Astrocyte (in vitro differentiated cells and primary cell): Measurements from ENCODE around the gene OPRD1. TPM values are rescaled to one million over a fixed set of nuclear protein-coding genes. Genes with fewer than 3 reads are reported as not detected.

Source experiments
- DNase-seq: peaks from one replicate; pipeline ENCODE4 v3.0.0-alpha.2; 2010; ENCODE audit warnings: low read depth
- FAIRE-seq: peaks from 2 replicates; lab custom pipeline; 2011; peaks lifted over from hg19 to GRCh38; lab: Jason Lieb, UNC
- H2AFZ ChIP-seq: 2 replicates; pipeline ENCODE4 v1.6.0; 2012; ENCODE audit warnings: low read depth, low read length, inconsistent platforms
- H3K27ac ChIP-seq: 2 replicates; pipeline ENCODE4 v1.5.1; 2011; ENCODE audit warnings: low read depth, low read length, inconsistent platforms
- H3K27me3 ChIP-seq: 2 replicates; pipeline ENCODE4 v1.6.0; 2011; ENCODE audit warnings: low read length, inconsistent platforms; ENCODE audit not compliant: insufficient read depth
- H3K36me3 ChIP-seq: 2 replicates; pipeline ENCODE4 v1.5.1; 2011; ENCODE audit warnings: low read length, inconsistent platforms; ENCODE audit not compliant: insufficient read depth
- H3K4me1 ChIP-seq: 2 replicates; pipeline ENCODE4 v1.5.1; 2011; ENCODE audit warnings: low read length, inconsistent platforms; ENCODE audit not compliant: insufficient read depth
- H3K4me2 ChIP-seq: 2 replicates; pipeline ENCODE4 v1.6.0; 2012; ENCODE audit warnings: low read length, inconsistent platforms
- H3K4me3 ChIP-seq: 2 replicates; pipeline ENCODE4 v1.5.1; 2011; ENCODE audit warnings: low read depth, mild to moderate bottlenecking, low read length, inconsistent platforms; ENCODE audit not compliant: insufficient read depth
- H3K79me2 ChIP-seq: 2 replicates; pipeline ENCODE4 v1.6.0; 2012; ENCODE audit warnings: mild to moderate bottlenecking, low read length, inconsistent platforms; ENCODE audit not compliant: insufficient read depth
- H3K9ac ChIP-seq: 2 replicates; pipeline ENCODE4 v1.6.0; 2012; ENCODE audit warnings: mild to moderate bottlenecking, low read length, inconsistent platforms
- H3K9me3 ChIP-seq: 2 replicates; pipeline ENCODE4 v1.5.1; 2012; ENCODE audit warnings: low read depth, mild to moderate bottlenecking, low read length, inconsistent platforms; ENCODE audit not compliant: insufficient read depth
- H4K20me1 ChIP-seq: 2 replicates; pipeline ENCODE4 v1.6.0; 2012; ENCODE audit warnings: low read length, inconsistent platforms; ENCODE audit not compliant: insufficient read depth
- H3K27ac Mint-ChIP-seq: one replicate; pipeline ENCODE4 v1.8.0; 2021; ENCODE audit warnings: mild to moderate bottlenecking, mixed read lengths; ENCODE audit not compliant: unreplicated experiment
- H3K27me3 Mint-ChIP-seq: one replicate; pipeline ENCODE4 v1.8.0; 2021; ENCODE audit warnings: low read depth, mixed read lengths; ENCODE audit not compliant: unreplicated experiment
- H3K36me3 Mint-ChIP-seq: one replicate; pipeline ENCODE4 v1.8.0; 2021; ENCODE audit warnings: low read depth, mixed read lengths; ENCODE audit not compliant: unreplicated experiment
- H3K4me1 Mint-ChIP-seq: one replicate; pipeline ENCODE4 v1.8.0; 2021; ENCODE audit warnings: low read depth, mixed read lengths; ENCODE audit not compliant: unreplicated experiment
- H3K4me3 Mint-ChIP-seq: one replicate; pipeline ENCODE4 v1.8.0; 2021; ENCODE audit warnings: mild to moderate bottlenecking, moderate library complexity, mixed read lengths; ENCODE audit not compliant: unreplicated experiment
- H3K9me3 Mint-ChIP-seq: one replicate; pipeline ENCODE4 v1.8.0; 2021; ENCODE audit warnings: mild to moderate bottlenecking, mixed read lengths; ENCODE audit not compliant: unreplicated experiment
- EZH2 ChIP-seq: IDR thresholded peaks from 2 replicates; pipeline ENCODE4 v1.6.1; 2012; ENCODE audit warnings: mild to moderate bottlenecking, low read length, inconsistent platforms; ENCODE audit not compliant: insufficient read depth
- total RNA-seq: library from RNA; stranded (reverse); gene quantifications from 2 replicates; pipeline ENCODE4 v1.2.1, GENCODE V29; 2021
- TF ChIP-seq, protein P1 (sequence below): IDR thresholded peaks from 2 replicates; pipeline ENCODE4 v1.5.1; 2011; ENCODE audit warnings: low read depth, mild to moderate bottlenecking, inconsistent platforms, low read length, moderate library complexity; ENCODE audit not compliant: insufficient read depth

Gene OPRD1
- total RNA-seq, 1 donor from 2014 or later = 1.2 TPM

DNA sequence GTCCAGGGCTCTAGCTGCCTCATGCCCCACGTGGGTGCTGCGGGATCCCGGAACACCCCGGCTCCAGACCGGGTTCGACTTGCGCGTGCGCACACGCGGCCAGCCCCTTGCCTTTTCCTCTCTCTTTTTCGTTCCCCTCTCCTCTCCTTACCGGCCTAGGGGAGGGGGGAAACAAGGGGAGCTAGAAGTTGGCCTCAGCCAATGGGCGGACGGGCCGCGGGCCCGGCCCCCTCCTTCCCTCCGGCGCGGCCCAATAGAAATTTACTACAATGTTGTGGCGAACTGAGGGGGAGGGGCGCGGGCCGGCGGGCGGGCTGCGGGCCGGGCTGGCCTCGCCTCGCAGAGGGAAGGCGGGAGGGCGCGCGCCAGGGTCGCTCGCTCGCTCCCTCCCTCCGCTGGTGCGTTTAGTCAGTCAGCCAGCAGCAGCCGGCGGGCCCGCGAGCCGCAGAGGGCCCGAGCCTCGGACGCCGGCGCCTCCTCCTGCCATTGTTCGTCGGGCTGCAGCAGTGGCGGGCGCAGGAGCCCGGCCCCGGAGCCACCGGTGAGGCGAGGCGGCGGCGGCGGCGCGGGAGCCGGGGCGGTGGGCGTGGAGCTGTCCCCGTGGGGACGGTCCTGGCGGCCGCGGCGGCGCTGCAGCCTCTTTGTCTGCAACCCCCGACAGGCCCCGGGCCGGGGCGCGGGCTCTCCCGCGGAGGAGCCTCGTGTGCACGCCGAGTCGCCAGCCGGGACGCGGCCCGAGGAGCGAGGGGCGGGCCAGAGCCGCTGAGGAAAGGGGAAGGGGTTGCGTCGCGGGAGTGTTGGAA, 102.5 kb downstream of the OPRD1 start, which contains the start of gene EPB41:
TSS of gene EPB41 (plus strand) at position 342 of the 803 bp plus-strand sequence. CDS start 72,869 bp downstream, outside the sequence.
- Mint-ChIP-seq H3K36me3 (peaks cover 2% of the 10 kb centered on the region), H3K4me1 (no peaks in the 10 kb centered on the region), H3K27me3 (no peaks in the 10 kb centered on the region), H3K4me3 (peak within 1 kb of the TSS; percentile 96), H3K9me3 (no peaks in the 10 kb centered on the region), H3K27ac (no peak within 1 kb of the TSS)
- Histone ChIP-seq H3K36me3 (no peaks in the 10 kb centered on the region), H3K9me3 (no peaks in the 10 kb centered on the region), H2AFZ (peak within 1 kb of the TSS; percentile 78), H3K79me2 (no peaks in the 10 kb centered on the region), H3K4me3 (peak within 1 kb of the TSS; percentile 66), H4K20me1 (peaks cover 8% of the 10 kb centered on the region), H3K4me2 (peak within 1 kb of the TSS; percentile 95), H3K4me1 (peaks cover 7% of the 10 kb centered on the region), H3K27me3 (no peaks in the 10 kb centered on the region), H3K9ac (peak within 1 kb of the TSS; percentile 60), H3K27ac (no peak within 1 kb of the TSS)
- TF ChIP-seq, protein P1, sequence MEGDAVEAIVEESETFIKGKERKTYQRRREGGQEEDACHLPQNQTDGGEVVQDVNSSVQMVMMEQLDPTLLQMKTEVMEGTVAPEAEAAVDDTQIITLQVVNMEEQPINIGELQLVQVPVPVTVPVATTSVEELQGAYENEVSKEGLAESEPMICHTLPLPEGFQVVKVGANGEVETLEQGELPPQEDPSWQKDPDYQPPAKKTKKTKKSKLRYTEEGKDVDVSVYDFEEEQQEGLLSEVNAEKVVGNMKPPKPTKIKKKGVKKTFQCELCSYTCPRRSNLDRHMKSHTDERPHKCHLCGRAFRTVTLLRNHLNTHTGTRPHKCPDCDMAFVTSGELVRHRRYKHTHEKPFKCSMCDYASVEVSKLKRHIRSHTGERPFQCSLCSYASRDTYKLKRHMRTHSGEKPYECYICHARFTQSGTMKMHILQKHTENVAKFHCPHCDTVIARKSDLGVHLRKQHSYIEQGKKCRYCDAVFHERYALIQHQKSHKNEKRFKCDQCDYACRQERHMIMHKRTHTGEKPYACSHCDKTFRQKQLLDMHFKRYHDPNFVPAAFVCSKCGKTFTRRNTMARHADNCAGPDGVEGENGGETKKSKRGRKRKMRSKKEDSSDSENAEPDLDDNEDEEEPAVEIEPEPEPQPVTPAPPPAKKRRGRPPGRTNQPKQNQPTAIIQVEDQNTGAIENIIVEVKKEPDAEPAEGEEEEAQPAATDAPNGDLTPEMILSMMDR = no peak
- no peak for TF ChIP-seq EZH2
- DNase-seq (peak; percentile 77), FAIRE-seq (no peak)

DNA sequence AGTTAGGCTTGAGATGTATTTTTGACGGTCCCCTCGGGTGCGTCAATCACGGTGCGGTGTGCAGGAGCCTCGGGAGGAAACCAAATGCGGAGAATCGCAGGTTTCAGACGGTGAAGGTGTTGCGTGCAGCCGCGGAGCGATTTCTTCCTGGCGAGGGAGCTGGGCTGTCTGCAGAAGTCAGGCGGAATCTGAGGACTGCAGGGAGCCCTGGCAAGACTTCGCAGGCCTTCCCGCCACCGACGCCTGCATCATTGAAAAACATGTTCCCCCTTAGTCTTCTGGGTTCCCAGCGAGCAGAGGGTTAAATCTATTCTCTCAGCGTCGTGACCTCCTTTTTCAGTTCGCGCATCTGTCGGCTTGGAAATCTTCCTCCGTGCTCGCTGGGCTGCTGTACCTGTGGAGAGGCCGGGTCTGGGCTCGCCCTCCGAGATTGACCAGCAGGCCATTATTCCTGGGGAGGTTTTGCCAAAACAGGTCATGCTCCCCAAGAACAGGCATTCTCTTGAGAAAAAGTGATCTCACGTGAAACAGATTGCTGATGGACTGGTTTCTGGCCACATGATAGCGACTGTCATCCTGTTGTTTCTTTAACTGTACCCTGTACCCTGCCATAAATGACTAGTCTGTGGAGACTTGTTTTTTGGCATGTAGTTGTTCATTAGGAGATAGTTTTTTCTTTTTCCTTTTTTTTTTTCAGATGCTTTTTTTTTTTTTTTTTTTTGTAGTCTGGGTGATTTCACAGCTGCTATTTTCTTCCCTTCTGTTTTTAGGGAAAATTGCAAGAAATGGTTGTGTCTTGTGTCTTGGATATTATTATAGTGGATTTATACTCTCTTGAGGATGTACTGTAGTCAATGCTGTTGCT, 103.3 kb downstream of the OPRD1 start:
- Mint-ChIP-seq H3K36me3 (peaks cover 2% of the 10 kb centered on the region), H3K27me3 (no peaks in the 10 kb centered on the region), H3K9me3 (no peaks in the 10 kb centered on the region), H3K4me1 (no peaks in the 10 kb centered on the region), H3K4me3 (peak overlapping the region; percentile 96), H3K27ac (no peak overlapping the region)
- peak overlapping the region; percentile 75 for H2AFZ ChIP-seq
- no peaks in the 10 kb centered on the region for H3K27me3 ChIP-seq
- peaks cover 7% of the 10 kb centered on the region for H3K4me1 ChIP-seq
- peaks cover 8% of the 10 kb centered on the region for H4K20me1 ChIP-seq
- no peaks in the 10 kb centered on the region for H3K79me2 ChIP-seq
- no peaks in the 10 kb centered on the region for H3K9me3 ChIP-seq
- peak overlapping the region; percentile 95 for H3K4me2 ChIP-seq
- DNase-seq (peak; percentile 34), FAIRE-seq (no peak)
- peak overlapping the region; percentile 60 for H3K9ac ChIP-seq
- H3K36me3 ChIP-seq = no peaks in the 10 kb centered on the region
- H3K27ac ChIP-seq = no peak overlapping the region
- no peak for TF ChIP-seq EZH2
- TF ChIP-seq, protein P1 = no peak
- peak overlapping the region; percentile 66 for H3K4me3 ChIP-seq
